Lung (tissue), 12 donors: ENCODE measurements around the gene MAP3K6. TPM values are rescaled to one million over a fixed set of nuclear protein-coding genes. Genes with fewer than 3 reads are reported as not detected.
A peak's percentile ranks its signal among the peaks of the same experiment; 100 is the strongest.

Source experiments
- ATAC-seq: fragments of 200-7000 bp; cut with Tn5 transposase; one replicate; pipeline ENCODE4 v1.9.1; 2020; ENCODE audit warnings: moderate number of reproducible peaks; ENCODE audit not compliant: insufficient read depth, low FRiP score
- DNase-seq, 3 donors: peaks; one replicate each; pipeline ENCODE4 v3.0.0-alpha.2; 2013 to 2017
- H3K27ac ChIP-seq, 2 donors: one replicate each; pipeline ENCODE4 v1.5.1; 2013; ENCODE audit warnings: mild to moderate bottlenecking in 2 of 2, moderate library complexity in 2 of 2, control low read depth in 1 of 2, inconsistent platforms in 1 of 2, low read depth in 1 of 2, low read length in 1 of 2
- H3K27me3 ChIP-seq, 3 donors: one replicate each; pipeline ENCODE4 v1.5.1; 2013; ENCODE audit warnings: low read length in 2 of 3; ENCODE audit not compliant: control insufficient read depth in 3 of 3, insufficient read depth in 3 of 3
- H3K36me3 ChIP-seq, 4 donors: one replicate each; pipeline ENCODE4 v1.5.1; 2013; ENCODE audit warnings: low read length in 4 of 4, mild to moderate bottlenecking in 1 of 4, moderate library complexity in 1 of 4; ENCODE audit not compliant: control insufficient read depth in 4 of 4, insufficient read depth in 4 of 4
- H3K4me1 ChIP-seq, 5 donors: one replicate each; pipeline ENCODE4 v1.5.1; 2013; ENCODE audit warnings: low read length in 5 of 5, mild to moderate bottlenecking in 2 of 5, moderate library complexity in 1 of 5; ENCODE audit not compliant: control insufficient read depth in 5 of 5, insufficient read depth in 5 of 5
- H3K4me3 ChIP-seq: one replicate; pipeline ENCODE4 v1.5.1; 2013; ENCODE audit warnings: mild to moderate bottlenecking, control low read depth, moderate library complexity
- H3K9ac ChIP-seq, 2 donors: one replicate each; pipeline ENCODE4 v1.5.1; 2013; ENCODE audit warnings: low read length in 2 of 2, control low read depth in 1 of 2; ENCODE audit not compliant: insufficient read depth in 1 of 2
- H3K9me3 ChIP-seq, 4 donors: one replicate each; pipeline ENCODE4 v1.5.1; 2013; ENCODE audit warnings: low read length in 3 of 4, mild to moderate bottlenecking in 1 of 4, moderate library complexity in 1 of 4; ENCODE audit not compliant: control insufficient read depth in 4 of 4, insufficient read depth in 3 of 4
- CTCF ChIP-seq: IDR thresholded peaks from 2 replicates; pipeline ENCODE4 v1.5.1; 2012; ENCODE audit warnings: mild to moderate bottlenecking; ENCODE audit errors: control extremely low read depth, extremely low read depth
- WGBS, 2 donors: extraction: QIAGEN DNeasy Blood & Tissue Kit; methylation state at CpG; one replicate each; pipeline ENCODE4 v1.1.7; 2013; 5-methylcytosine and 5-hydroxymethylcytosine counted together
- polyA plus RNA-seq, 2 donors: library from polyadenylated mRNA; stranded (reverse); fragments of 200-250 nt; gene quantifications; one replicate each; pipeline ENCODE4 v1.2.1, GENCODE V29; 2013
- total RNA-seq, 2 donors: library from RNA; depleted of rRNA in 1 of 2; stranded (reverse); fragments of >200 nt in 1 of 2; gene quantifications; one replicate each; pipeline ENCODE4 v1.2.1, GENCODE V29; 2014 to 2021
- donor health status: control.
- donor health status: control.
- donor health status: Bipolar disorder and iron deficiency.
- donor health status: healthy.
- donor health status: DM: yes; HTN: yes; CAD: no.

The MAP3K6 gene
- total and polyA plus RNA-seq, 4 donors = 17.0 to 96.6 (median 62.8) TPM

DNA sequence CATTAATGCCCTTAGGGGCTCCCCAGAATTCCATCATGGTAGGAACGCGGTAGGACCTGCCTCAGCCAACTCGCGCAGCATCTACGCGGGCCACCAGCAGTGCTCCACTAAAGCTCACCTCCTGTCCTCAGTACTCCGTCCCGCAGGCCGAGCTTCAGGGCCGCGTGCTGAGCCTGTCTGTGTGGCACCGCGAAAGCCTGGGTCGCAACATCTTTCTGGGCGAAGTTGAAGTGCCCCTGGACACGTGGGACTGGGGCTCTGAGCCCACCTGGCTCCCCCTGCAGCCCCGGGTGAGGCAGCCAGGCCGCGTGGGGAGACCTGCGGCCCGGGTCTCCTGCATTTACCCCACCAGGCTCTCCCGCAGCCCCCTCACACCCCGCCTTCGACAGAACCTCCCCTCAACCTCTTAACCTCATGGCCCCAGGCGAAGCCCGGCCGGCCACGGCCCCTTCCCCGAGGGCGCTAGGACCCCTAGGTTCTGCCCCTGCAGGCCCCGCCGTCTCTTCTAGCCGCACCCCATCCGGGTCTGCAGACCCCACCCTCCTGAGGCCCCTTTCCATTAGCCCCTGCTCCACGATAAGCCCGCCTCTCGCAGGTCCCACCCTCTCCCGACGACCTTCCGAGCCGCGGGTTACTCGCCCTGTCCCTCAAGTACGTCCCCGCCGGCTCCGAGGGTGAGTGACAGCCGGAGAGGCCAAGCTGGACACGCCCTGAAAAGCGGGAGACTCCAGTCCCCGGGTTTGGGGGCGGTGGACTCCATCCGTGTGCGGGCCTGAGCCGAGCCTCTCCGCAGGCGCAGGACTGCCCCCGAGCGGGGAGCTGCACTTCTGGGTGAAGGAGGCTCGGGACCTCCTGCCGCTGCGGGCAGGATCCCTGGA, 15.9 kb downstream of the MAP3K6 start:
- ATAC-seq = no peak
- H3K4me1 ChIP-seq = peaks cover 0 to 22% (median 5%) of the 10 kb centered on the region in 5 donors
- H3K9me3 ChIP-seq = no peaks in the 10 kb centered on the region
- H3K27me3 ChIP-seq = peaks cover 0 to 15% (median 0%) of the 10 kb centered on the region in 3 donors
- H3K36me3 ChIP-seq = peaks cover 0 to 25% (median 5%) of the 10 kb centered on the region in 4 donors
- peak overlapping the region in 1 of 2 donors; percentile 3 for H3K27ac ChIP-seq
- 59 to 76% methylated on average over 62 of the region's 62 CpGs for WGBS, 2 donors
- H3K4me3 ChIP-seq = no peak overlapping the region
- no peak for TF ChIP-seq CTCF
- no peak overlapping the region for H3K9ac ChIP-seq
- peak; percentile 51 to 62 (median 61) for DNase-seq

GRCh38 chr1:27349784-27350662, 16.7 kb downstream of the MAP3K6 start:
- DNase-seq = peak; percentile 58 to 83 (median 74)
- peaks cover 0 to 16% (median 0%) of the 10 kb centered on the region in 4 donors for H3K36me3 ChIP-seq
- H3K27me3 ChIP-seq = peaks cover 0 to 15% (median 0%) of the 10 kb centered on the region in 3 donors
- H3K27ac ChIP-seq = no peak overlapping the region
- H3K4me3 ChIP-seq = peak overlapping the region; percentile 20
- TF ChIP-seq CTCF = no peak
- H3K9me3 ChIP-seq = no peaks in the 10 kb centered on the region
- peaks cover 0 to 22% (median 5%) of the 10 kb centered on the region in 5 donors for H3K4me1 ChIP-seq
- no peak overlapping the region for H3K9ac ChIP-seq
- ATAC-seq = peak; percentile 32
- WGBS, 2 donors = 38 to 56% methylated on average over 79 to 84 of the region's 84 CpGs

DNA sequence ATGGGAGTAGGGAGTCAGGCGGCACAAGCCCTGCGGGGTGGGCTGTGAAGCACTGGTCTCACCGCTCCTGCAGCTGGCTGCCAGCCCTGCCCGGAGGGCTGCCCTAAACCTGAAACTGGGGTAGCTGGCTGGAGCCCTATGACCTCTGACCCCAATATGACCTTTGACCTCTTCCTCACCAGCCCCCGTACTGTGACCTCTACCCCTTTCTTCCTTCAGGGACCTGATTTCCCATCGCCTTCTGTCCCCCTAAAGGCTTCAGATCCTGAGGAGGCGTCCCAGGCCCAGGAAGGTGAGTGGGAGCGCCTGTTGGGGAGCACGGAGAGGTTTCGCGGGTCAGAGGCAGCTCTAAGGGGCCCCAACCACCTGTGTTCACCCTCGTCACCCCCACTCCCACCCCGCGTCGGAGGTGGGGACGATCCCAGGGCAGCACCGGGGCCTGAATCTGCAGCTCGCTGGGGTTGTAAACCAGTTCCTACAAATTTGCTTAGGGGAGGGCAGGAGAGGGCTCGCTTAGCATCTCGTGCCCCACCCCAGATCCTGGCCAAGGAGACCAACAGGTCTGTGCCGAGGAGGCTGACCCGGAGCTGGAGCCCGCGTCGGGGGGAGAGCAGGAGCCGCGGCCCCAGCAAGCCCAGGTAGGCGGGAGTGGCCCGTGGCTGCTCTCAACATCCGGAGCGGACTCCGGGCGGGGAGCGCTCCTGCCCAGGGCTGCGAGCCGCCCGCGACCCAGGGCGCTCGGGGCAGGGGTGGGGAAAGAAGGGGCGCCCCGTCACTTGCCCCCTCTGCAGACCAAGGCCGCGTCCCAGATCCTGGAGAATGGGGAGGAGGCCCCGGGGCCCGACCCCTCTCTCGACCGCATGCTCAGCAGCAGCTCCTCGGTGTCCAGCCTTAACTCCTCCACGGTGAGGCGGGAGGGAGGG, 17.6 kb downstream of the MAP3K6 start:
- Histone ChIP-seq H3K27ac (no peak overlapping the region), H3K4me3 (peak overlapping the region; percentile 20), H3K27me3 (peaks cover 0 to 15% (median 0%) of the 10 kb centered on the region in 3 donors), H3K36me3 (peaks cover 0 to 15% (median 0%) of the 10 kb centered on the region in 4 donors), H3K9me3 (no peaks in the 10 kb centered on the region), H3K4me1 (peaks cover 0 to 22% (median 5%) of the 10 kb centered on the region in 5 donors), H3K9ac (no peak overlapping the region)
- ATAC-seq (peak; percentile 67), DNase-seq (peak in 1 of 3 donors; percentile 38)
- no peak for TF ChIP-seq CTCF
- 33 to 53% methylated on average over 42 to 51 of the region's 51 CpGs for WGBS, 2 donors
